Mucosa of rectum (tissue), 2 donors: Measurements from ENCODE around the gene CA14.

Experiments used
- H3K27ac ChIP-seq, 2 donors: one replicate each; pipeline ENCODE4 v1.7.0; 2013; ENCODE audit warnings: inconsistent platforms in 2 of 2, low read depth in 2 of 2, low read length in 2 of 2
- H3K27me3 ChIP-seq, 2 donors: one replicate each; pipeline ENCODE4 v1.7.0; 2013; ENCODE audit warnings: low read length in 2 of 2; ENCODE audit not compliant: control insufficient read depth in 2 of 2, insufficient read depth in 2 of 2
- H3K36me3 ChIP-seq, 2 donors: one replicate each; pipeline ENCODE4 v1.7.0; 2013; ENCODE audit warnings: low read length in 2 of 2; ENCODE audit not compliant: control insufficient read depth in 2 of 2, insufficient read depth in 2 of 2
- H3K4me1 ChIP-seq, 2 donors: one replicate each; pipeline ENCODE4 v1.7.0; 2013; ENCODE audit warnings: low read length in 2 of 2, mild to moderate bottlenecking in 1 of 2; ENCODE audit not compliant: control insufficient read depth in 2 of 2, insufficient read depth in 2 of 2
- H3K4me3 ChIP-seq, 2 donors: one replicate each; pipeline ENCODE4 v1.7.0; 2013; ENCODE audit warnings: low read length in 2 of 2
- H3K9ac ChIP-seq, 2 donors: one replicate each; pipeline ENCODE4 v1.7.0; 2013; ENCODE audit warnings: low read length in 2 of 2, low read depth in 1 of 2, mild to moderate bottlenecking in 1 of 2
- H3K9me3 ChIP-seq, 2 donors: one replicate each; pipeline ENCODE4 v1.7.0; 2013; ENCODE audit warnings: low read length in 2 of 2; ENCODE audit not compliant: control insufficient read depth in 2 of 2
- donor health status: healthy.
- donor health status: Normal muscosa, but diverticular disease.

Gene CA14

DNA sequence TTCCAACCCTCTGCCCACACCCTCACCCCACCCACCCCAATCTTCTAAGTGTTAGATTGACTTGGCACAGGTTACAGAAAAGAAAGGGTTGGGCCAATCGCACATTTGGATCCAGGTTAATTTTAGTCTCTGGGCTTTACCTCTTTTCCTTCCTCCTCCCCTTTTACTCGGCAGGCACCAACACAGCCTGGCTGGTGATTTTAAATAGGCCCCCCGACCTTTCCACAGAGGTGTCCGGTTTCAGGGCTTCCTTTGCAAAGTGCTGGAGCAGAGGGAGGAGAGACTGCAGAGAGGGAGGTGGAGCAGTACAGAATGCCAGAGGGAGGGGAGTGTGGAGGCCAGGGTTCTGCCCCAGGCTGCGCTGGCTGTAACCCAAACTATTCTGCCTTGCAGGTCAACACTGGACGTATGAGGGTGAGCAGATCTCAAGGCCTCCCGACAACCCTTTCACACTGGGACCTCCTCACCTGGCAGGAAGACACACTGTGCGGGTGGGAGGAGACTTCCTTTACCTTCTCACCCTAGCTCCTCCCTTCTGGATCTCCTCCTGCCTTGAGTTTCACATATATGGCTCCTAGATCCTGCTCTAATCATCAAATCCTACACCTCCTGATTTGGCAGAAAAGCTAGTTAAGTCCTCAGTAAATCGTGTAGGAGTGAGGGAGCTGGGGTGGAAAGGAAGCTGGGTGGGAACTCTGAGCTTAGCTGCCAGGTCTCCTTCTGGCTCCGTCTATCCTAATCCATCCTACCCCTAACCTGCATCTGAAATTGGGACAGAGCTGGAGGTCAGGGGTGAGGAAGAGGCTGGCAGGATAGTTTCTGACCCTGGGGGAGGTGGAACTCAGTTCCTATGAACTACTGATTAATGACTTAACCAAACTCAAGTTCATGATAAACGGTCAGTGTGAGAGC, 2.4 kb downstream of the CA14 start:
- peaks cover 0 to 5% of the 10 kb centered on the region in 2 donors for H3K27me3 ChIP-seq
- H3K4me3 ChIP-seq: peak overlapping the region; percentile 59 to 61
- peaks cover 13 to 14% of the 10 kb centered on the region in 2 donors for H3K4me1 ChIP-seq
- no peaks in the 10 kb centered on the region for H3K9me3 ChIP-seq
- H3K9ac ChIP-seq: peak overlapping the region in 1 of 2 donors; percentile 44
- peaks cover 6 to 8% of the 10 kb centered on the region in 2 donors for H3K36me3 ChIP-seq
- H3K27ac ChIP-seq: peak overlapping the region; percentile 49 to 64

DNA sequence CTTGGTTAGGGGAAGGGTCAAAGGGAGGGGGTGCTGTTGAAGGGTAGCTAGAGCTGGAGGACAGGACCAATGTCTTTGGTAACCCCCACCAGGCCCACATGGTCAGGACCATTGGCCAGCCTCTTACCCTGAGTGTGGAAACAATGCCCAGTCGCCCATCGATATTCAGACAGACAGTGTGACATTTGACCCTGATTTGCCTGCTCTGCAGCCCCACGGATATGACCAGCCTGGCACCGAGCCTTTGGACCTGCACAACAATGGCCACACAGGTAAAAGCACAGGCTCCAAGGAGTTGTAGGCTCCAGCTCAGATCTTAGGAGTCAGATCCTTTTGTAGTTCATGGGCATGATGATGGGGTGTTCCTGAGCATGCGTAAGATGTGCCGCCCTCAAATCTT, 3.8 kb downstream of the CA14 start:
- Histone ChIP-seq H3K9ac (no peak overlapping the region), H3K36me3 (peaks cover 15 to 21% of the 10 kb centered on the region in 2 donors), H3K9me3 (no peaks in the 10 kb centered on the region), H3K27ac (no peak overlapping the region), H3K27me3 (peaks cover 0 to 5% of the 10 kb centered on the region in 2 donors), H3K4me3 (no peak overlapping the region), H3K4me1 (peaks cover 3 to 4% of the 10 kb centered on the region in 2 donors)

DNA sequence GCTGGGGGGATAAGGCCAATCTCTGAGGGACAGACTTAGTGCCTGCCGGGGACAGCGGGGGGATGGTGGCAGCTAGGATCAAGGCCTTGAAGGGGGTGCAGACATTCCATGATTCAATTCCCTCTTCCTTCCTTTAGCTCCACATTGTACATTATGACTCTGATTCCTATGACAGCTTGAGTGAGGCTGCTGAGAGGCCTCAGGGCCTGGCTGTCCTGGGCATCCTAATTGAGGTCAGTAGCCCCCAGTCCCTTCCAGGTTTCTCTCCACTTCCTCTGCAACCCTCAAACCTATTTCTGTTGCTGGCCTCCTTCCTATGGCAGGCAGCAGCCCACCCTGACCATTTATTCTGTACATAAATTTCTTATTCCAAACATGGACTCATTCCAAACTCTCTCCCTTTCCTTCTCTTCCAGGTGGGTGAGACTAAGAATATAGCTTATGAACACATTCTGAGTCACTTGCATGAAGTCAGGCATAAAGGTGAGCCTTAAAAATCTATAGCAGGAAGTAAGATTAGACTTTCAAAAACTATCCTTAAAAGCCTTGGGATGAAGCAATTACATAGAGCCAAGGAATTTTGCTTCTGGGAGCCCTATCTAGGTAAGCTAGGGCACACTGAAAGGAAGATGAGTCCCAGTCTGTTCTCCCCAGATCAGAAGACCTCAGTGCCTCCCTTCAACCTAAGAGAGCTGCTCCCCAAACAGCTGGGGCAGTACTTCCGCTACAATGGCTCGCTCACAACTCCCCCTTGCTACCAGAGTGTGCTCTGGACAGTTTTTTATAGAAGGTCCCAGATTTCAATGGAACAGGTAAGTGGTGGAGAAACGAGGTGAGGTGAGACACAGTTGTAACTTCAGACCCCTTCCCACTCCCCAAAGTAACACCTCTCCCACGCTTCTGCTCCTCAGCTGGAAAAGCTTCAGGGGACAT, 5.1 kb downstream of the CA14 start:
- peaks cover 7 to 10% of the 10 kb centered on the region in 2 donors for H3K4me1 ChIP-seq
- no peak overlapping the region for H3K4me3 ChIP-seq
- peaks cover 23 to 34% of the 10 kb centered on the region in 2 donors for H3K36me3 ChIP-seq
- H3K9me3 ChIP-seq: no peaks in the 10 kb centered on the region
- H3K27ac ChIP-seq: no peak overlapping the region
- H3K27me3 ChIP-seq: peaks cover 0 to 3% of the 10 kb centered on the region in 2 donors
- no peak overlapping the region for H3K9ac ChIP-seq

DNA sequence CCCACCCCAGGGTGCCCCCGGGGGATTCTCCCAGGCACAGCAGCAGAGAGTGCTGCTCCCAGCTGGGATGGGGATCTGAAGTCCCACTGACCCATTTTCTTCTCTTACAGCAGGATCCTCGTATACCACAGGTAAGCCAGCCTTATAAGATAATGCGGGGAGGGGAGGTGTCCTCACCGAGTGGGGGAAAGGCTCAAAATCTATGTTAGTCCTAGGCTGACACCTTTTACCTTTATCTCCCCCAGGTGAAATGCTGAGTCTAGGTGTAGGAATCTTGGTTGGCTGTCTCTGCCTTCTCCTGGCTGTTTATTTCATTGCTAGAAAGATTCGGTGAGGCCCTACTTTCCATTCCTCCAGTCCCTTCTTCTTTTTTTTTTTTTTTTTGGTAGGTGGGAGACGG, 6.0 kb downstream of the CA14 start:
- Histone ChIP-seq H3K9me3 (no peaks in the 10 kb centered on the region), H3K27ac (no peak overlapping the region), H3K4me1 (peaks cover 12 to 15% of the 10 kb centered on the region in 2 donors), H3K9ac (no peak overlapping the region), H3K27me3 (no peaks in the 10 kb centered on the region), H3K4me3 (no peak overlapping the region), H3K36me3 (peaks cover 23 to 34% of the 10 kb centered on the region in 2 donors)

DNA sequence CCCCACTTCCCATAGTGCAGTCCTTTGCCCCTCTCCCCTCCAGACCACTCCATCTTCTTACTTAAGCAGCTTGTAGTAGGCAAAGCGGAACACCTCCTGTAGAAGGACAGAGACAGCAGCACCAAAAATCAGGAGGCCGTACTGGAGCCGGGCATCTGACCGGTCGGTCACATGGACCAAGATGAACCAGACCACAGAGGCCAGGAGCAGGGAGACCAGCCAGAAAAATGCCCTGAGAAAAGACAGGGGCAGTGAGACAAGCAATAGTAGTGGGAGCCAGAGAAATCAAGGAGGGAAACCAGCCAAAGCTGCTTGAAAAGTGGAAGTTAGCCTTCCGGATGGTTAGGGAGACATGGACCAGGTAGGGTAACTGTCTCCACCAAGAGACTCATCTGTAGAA, 10.3 kb downstream of the CA14 start:
- peak overlapping the region; percentile 90 to 94 for H3K27ac ChIP-seq
- peaks cover 23 to 34% of the 10 kb centered on the region in 2 donors for H3K36me3 ChIP-seq
- H3K9me3 ChIP-seq: no peaks in the 10 kb centered on the region
- H3K27me3 ChIP-seq: no peaks in the 10 kb centered on the region
- peaks cover 10 to 16% of the 10 kb centered on the region in 2 donors for H3K4me1 ChIP-seq
- H3K9ac ChIP-seq: peak overlapping the region; percentile 96 to 99
- H3K4me3 ChIP-seq: peak overlapping the region; percentile 90 to 96

DNA sequence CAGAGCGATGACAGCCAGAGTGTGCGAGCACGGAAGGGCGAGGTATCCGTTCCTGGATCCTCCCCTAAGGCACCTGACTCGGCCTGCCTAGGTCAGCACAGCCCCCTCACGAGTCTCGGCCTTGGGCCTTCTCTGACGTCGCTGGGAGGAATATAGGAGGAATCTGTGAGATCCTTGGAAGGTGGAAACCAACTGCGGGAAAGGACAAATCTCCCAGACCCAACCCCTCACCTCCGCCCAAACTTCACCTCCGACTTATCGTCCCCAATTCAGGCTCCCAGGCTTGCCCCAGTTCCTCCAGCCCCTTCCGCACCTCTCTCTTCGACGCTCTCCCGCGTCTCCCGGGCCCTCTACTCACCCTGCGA, 10.7 kb downstream of the CA14 start:
- Histone ChIP-seq H3K4me3 (peak overlapping the region; percentile 90 to 96), H3K4me1 (peaks cover 10 to 16% of the 10 kb centered on the region in 2 donors), H3K36me3 (peaks cover 23 to 34% of the 10 kb centered on the region in 2 donors)

DNA sequence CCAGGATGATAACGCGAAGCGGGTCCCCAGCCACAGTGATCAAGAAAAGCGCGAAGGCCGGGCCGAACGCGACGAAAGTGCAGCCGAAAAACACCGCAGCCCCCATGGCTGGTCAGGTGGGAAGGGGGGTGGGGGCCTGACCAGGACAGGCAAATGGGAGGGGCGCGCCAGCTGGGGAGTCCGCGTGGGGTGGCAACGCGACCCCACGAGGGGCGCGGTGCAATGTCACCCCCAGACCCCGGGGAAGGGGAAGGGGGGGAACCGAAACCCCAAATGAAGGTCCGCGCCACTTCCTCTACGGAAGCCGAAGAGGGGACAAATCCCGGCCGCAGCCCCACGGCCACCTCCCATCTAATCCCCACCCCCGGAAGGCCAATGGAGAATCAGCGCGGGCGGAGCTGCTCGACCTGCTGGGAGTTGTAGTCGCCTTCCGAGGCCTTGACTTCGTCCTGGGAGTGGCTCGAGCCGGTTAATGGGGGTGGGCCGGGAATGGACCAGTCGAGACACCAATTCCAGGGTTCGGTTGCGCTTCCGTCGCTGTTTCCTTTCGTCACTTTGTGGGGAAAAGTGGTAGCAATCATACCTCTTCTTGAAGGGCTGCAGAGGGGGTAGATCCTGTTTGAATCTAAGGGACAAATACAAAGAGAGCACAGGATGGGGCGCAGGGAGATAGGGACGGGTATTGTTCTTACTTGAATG, 11.3 kb downstream of the CA14 start, which contains the start of gene APH1A:
APH1A (minus strand) TSS at position 312 of the 699 bp plus-strand sequence; CDS start at position 106, 206 bp downstream.
- Histone ChIP-seq H3K27ac (peak within 1 kb of the TSS; percentile 90 to 94), H3K36me3 (peaks cover 23 to 34% of the 10 kb centered on the region in 2 donors), H3K27me3 (no peaks in the 10 kb centered on the region), H3K4me3 (peak within 1 kb of the TSS; percentile 90 to 96), H3K9me3 (no peaks in the 10 kb centered on the region), H3K9ac (peak within 1 kb of the TSS; percentile 96 to 99), H3K4me1 (peaks cover 10 to 16% of the 10 kb centered on the region in 2 donors)

More for the DNA sequence above, 10.7 kb downstream of the CA14 start:
- H3K27me3 ChIP-seq: no peaks in the 10 kb centered on the region
- H3K9ac ChIP-seq: peak overlapping the region; percentile 96 to 99
- H3K9me3 ChIP-seq: no peaks in the 10 kb centered on the region
- H3K27ac ChIP-seq: peak overlapping the region; percentile 90 to 94

DNA sequence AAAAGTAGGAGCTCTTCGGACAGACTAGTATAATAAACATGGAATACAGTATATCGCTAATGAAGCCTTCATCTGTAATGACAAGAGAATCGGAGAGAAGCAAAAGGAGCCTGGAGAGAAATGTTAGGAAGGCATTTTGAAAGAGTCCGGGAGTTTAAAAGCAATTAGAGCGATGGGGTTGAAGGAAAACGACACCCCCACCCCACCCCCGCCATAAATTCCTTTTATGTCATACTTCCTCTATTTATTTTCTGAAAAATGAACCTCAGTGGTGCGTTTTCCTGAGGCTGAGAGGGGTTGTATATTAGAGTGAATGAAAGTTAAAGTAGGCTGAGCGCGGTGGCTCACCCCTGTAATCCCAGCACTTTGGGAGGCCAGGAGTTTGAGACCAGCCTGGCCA, 11.9 kb downstream of the CA14 start:
- Histone ChIP-seq H3K27me3 (no peaks in the 10 kb centered on the region), H3K9me3 (no peaks in the 10 kb centered on the region), H3K27ac (peak overlapping the region; percentile 90 to 94), H3K9ac (peak overlapping the region; percentile 96 to 99), H3K36me3 (peaks cover 22 to 31% of the 10 kb centered on the region in 2 donors), H3K4me1 (peaks cover 10 to 16% of the 10 kb centered on the region in 2 donors), H3K4me3 (peak overlapping the region; percentile 90 to 96)

DNA sequence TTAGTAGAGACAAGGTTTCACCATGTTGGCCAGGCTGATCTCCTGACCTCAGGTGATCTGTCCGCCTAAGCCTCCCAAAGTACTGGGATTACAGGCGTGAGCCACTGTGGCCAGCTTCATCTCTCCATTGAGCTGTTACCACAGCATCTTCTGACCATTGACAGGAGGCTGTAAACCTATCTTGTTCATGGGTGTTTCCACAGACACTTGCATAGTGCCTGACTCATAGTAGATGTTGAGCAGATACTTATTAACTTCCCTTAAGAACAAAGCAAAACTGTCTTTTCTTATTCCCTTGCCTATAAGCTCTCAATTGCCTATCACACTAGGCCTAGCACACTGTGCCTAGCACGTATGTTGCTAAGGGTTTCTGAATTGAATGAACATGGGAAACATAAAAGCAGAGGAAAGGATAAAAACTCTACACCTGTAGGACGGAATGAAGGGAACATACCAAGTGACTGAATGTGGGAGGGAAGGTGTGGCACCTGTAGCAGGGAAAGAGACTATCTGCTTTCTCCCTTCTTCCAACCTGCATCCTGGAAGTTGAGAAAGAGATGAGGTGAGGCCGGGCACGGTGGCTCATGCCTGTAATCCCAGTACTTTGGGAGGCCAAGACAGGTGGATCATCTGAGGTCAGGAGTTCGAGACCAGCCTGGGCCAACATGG, 13.9 kb downstream of the CA14 start:
- no peaks in the 10 kb centered on the region for H3K9me3 ChIP-seq
- no peak overlapping the region for H3K4me3 ChIP-seq
- no peak overlapping the region for H3K9ac ChIP-seq
- no peaks in the 10 kb centered on the region for H3K27me3 ChIP-seq
- H3K36me3 ChIP-seq: peaks cover 7 to 12% of the 10 kb centered on the region in 2 donors
- peak overlapping the region in 1 of 2 donors; percentile 52 for H3K27ac ChIP-seq
- peaks cover 10 to 16% of the 10 kb centered on the region in 2 donors for H3K4me1 ChIP-seq
